ENCODE measurements around the gene DBNL.
A peak's percentile ranks its signal among the peaks of the same experiment; 100 is the strongest.

The DBNL gene

DNA sequence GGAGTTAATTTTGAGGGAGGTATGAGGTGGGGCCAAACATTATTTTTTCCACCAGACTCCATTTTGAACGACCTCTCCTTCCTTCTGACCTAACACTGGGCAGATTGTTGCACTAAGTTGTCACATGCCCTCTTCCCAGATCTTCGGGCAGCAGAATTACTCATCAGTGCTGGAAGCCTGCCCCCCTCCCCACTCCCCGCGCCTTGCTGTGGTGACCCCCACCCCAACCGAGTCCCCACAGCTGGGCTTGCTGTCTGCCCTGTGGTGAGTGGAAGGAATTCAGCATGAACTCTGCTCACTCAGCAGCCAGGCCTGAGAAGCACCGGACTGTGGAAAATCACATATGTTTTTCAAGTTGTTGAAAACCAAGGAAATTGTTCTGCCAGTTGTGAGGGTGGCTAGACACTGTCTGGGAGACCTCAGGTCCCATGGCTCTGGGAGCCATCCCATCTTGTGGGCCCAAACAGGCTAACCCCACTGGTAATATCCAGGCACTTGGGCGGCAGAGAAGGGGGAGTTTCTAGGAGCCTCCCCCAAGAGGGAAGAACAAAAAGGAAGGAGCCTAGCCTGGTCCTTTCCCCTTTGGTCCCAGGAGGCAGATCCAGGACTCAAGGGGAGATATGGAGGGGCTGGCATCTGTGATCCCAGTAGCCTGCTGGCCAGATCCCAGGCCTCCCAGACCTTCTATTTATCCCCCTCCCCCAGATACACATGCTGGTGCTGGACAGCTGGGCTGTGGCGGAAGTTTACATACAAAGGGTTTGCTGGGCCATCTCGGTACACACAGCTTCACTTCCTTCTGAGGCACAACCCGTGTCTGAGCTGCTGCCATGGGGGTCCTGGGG lies 56.2 kb downstream of the DBNL start:
- DNase-seq (ENCODE audit: low spot score): peak; percentile 63

DNA sequence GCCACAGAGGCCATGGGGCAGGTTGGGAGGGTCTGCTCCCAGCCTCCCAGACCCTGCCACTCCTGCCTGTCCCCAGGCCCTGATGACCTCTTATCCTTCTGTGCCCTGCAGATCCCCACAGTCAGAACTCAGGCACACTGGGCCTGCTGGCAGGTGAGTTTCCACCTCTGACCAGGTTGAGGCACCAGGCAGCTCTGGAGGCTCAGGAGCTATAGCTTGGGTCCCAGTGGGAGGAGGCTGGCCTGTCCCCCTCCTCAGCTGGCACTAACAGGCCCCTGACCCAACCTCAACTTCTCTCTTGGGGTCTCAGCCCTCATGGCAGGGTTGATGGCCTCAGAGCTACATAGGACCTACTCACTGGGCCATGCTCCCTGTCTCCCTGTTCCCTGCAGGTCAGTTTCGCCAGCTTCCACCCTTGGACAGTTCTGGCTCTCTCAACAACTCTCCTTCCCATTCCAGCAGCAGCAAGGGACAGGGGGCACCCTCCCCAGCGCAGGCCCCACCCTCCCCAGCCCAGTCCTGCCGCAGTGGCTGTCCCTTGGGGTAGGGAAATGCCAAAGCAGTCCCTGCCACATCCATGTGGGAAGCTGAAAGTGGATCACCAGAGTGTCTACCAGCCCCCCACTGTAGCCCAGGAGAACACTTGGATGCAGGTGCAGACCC lies 56.9 kb downstream of the DBNL start:
- DNase-seq (ENCODE audit: low spot score): no peak

DNA sequence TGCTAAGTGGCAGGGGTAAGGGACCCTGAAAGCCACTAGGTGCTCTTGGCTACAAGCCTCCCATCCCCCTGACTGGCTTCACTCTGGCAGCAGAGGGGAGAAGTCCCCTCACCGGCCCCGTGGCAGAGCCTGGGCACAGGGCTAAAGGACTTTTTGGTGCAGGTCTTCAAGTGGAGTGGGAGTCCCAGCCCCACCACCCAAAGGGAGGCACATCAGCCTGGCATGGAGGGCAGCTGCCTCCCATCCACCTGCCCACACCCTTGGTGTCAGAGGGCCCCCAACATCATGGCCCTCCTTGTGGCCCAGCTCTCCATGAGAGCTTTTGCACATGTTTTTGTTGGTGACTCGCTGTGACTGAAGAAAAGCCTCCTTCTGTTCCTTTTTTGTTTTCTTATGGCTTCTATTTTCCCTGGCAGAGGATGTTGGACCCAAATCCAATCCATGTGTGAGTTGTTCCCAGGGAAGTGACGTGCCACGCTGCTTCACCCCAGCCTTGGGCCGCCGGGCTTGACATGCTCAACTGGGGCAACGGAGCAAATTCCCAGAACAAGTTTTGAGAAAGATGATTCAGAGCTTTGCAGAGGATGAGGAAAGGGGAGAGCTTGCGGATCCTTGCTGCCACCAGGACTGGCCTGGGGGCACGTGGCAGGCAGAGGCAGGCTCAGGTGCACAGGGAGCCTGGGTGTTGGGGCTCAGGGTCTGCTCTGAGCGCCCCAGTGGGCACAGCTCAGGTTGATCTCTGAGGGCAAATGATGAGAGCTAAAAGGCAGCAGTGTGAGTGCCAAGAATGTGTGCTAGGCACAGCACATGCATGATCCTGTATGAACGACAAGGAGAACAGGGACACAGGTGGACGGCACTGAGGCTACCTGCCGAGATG lies 57.7 kb downstream of the DBNL start:
- peak; percentile 87 for DNase-seq (ENCODE audit: low spot score)

DNA sequence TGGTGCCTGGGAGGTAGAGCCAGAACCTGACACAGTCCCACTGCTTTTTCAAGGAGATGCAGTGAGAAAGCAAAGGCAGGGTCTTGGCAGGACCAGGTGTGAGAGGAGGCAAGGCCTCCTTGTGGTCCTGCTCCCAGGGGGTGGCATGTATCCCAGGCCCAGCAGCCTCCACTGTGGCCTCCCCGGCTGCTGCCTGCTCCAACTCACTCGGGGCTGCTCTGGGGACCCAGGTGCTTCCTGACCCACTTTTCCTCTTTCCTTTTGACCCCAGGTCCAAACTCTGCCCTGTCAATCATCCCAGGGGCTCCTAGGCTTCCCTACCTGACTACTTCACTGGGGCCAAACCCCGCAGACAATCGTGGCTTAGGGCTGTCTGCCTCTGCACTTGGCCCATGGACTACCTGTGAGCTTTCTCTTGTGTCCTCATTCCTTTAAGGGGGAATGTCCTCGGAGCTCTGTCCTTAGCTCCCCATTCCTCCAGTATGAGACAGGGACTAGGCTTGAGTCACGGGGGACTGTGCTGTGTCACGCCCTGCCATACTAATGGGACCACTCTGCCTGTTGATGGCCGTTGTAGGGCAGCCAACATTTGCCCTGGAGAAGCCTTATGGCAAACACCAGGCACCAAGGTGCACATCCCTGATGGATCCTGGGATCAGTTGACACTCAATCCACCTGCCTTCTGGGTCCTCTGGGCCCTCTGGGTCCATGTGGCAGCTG lies 58.5 kb downstream of the DBNL start:
- no peak for DNase-seq (ENCODE audit: low spot score)

DNA sequence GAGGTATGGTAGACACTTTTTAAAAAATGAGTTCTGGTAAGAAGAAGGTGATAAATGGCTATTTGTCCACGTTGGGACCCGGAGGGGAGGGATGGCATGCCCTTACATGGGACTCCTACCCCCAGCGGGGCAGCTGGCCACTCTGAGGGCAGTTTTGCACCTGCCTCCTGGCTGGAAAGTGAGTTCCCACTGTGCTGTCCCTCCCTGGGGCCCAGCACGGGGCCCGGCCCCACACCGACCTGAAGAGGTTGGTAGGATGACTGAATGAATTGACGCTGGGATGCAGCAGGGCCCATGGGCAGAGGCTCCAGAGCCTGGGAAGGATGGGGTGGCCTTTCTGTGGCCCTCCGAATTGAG lies 59.0 kb downstream of the DBNL start:
- DNase-seq (ENCODE audit: low spot score): no peak

DNA sequence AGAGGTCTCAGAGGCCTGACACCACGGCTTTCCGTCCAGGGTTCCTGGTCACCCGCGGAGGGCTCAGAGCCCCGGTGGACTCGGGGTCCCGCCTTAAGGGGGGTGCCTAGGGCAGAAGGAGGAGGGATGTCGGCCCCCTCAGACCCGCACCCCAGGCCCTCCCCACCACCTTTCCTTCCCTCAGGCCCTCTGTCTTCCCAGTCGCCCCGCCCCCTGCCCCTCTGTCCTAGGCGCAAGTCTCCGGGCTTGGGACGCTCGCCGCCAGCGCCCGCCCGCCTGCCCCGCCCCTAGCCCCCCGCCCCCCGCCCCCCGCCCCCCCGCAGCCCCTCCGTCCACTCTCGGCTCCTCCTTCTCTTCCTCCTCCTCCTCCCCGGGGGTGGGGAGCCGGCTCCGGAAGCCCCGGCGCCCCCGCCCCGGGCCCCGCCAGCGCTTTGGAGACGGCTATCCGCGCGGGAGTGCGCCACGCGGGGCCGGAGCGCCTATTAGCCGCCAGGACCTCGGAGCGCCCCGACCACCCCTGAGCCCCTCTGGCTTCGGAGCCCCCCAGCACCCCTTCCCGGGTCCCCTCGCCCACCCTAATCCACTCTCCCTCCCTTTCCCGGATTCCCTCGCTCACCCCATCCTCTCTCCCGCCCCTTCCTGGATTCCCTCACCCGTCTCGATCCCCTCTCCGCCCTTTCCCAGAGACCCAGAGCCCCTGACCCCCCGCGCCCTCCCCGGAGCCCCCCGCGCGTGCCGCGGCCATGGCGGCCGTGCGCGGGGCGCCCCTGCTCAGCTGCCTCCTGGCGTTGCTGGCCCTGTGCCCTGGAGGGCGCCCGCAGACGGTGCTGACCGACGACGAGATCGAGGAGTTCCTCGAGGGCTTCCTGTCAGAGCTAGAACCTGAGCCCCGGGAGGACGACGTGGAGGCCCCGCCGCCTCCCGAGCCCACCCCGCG lies 59.7 kb downstream of the DBNL start, which contains the start of gene AEBP1:
Gene AEBP1 (plus strand): TSS at position 423 of the 937 bp plus-strand sequence. CDS start 321 bp downstream, at position 744.
- DNase-seq (ENCODE audit: low spot score): peak; percentile 38

DNA sequence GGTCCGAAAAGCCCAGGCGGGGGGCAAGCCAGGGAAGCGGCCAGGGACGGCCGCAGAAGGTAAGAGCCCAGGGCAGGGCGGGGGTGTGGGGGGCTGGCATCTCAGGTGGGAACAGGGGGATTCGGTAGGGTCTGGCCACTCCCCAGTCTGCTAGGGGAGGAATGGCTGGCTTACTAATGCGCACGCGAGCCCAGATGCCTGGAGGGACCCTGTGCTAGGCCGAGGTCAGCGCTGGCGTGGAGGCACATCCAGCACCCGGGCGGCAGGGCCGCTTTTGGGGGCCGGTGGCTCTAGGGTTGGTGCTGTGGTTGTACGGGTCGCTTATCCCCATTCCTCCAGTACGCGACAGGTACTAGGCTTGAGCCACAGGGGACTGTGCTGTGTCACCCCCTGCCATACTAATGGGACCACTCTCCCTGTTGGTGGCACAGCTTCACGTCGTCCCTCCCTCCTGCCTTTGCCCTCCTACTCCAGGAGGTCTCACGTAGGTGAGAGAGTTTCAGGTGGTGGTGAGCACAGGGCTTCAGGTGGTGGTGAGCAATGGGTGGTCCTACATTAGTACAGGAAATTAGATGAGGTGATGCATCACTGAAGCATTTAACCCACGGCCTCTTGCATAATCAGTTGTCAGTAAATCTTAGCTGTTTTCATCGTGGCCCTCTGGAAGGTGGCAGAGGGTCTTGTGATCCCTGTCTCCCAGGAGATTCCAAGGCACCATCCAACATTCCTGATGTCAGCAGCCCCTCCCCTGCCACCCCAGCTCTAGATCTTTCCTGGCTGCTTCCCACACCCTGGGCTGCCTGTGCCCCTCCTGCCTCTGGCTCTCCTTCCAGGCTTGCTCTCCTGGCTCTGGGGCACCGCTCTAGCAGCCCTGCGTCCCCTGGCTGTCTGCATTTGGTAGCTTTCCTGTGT lies 60.6 kb downstream of the DBNL start:
- peak; percentile 75 for DNase-seq (ENCODE audit: low spot score)

DNA sequence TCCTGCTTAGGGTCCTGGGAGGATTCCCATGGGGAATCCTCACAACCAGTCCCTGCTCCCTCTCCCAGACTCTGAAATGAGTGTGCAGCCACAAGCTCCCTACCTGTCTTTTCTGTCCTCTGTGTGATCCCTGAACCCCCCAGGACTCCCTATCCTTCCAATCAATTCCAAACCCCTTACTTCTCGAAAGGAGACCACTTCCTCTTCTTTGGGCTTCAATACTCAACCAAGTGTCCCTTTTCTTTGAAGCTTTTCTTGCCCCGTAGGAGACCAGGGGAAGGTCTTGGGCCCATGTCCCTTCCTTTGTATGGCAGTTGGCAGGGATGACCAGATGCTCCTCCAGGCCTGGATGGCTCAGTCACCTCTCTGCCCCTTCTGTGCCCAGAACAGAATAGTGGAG lies 61.3 kb downstream of the DBNL start:
- DNase-seq (ENCODE audit: low spot score): no peak

DNA sequence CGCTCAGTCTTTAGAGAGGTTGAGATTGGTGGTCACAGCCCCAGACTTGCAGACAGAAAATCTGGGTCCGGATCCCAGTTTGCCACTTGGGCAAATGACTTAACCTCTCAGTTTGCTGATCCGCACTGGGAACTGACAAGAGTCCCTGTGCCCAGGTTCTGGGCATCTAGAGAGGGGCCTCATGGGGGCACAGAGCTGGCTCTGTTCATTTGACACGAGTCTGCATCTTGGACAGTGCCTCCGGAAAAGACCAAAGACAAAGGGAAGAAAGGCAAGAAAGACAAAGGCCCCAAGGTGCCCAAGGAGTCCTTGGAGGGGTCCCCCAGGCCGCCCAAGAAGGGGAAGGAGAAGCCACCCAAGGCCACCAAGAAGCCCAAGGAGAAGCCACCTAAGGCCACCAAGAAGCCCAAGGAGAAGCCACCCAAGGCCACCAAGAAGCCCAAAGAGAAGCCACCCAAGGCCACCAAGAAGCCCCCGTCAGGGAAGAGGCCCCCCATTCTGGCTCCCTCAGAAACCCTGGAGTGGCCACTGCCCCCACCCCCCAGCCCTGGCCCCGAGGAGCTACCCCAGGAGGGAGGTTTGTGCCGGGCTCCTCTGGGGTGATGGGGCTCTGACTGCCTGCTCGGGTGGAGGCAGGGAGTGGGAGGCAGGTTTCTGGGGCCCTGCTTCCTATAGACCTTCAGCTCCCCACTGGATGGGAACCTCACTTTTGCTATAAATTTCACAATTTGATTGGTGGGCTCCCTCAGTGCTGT lies 62.0 kb downstream of the DBNL start:
- DNase-seq (ENCODE audit: low spot score): no peak

DNA sequence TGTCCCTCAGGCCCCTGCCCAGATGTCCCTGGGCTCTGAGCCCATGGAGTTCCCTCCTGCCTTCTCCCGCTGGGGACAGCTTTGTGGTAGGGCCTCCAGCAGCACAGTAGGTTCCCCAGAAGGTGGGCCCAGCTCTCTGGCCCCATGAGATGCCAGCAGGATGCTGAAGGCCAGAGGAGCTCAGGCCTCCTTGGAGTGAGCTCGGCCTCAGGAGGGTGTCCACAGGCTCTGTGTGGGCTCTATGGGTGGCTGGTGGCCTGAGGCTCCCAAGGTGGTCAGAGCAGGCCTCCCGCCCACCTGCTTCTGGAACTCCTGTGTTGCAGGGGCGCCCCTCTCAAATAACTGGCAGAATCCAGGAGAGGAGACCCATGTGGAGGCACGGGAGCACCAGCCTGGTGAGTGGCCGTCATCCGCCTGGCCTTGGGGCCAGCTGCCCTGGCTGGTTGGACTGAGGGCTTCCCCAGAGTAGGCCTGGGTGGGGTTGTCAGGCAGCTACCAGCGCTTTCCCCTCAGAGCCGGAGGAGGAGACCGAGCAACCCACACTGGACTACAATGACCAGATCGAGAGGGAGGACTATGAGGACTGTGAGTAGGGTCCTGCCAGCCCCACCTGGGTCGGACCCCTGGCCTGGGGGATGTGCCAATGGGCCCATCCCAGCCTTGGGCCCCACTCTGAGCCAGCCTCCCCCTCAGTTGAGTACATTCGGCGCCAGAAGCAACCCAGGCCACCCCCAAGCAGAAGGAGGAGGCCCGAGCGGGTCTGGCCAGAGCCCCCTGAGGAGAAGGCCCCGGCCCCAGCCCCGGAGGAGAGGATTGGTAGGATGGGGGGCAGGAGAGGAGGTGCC lies 62.8 kb downstream of the DBNL start:
- no peak for DNase-seq (ENCODE audit: low spot score)

DNA sequence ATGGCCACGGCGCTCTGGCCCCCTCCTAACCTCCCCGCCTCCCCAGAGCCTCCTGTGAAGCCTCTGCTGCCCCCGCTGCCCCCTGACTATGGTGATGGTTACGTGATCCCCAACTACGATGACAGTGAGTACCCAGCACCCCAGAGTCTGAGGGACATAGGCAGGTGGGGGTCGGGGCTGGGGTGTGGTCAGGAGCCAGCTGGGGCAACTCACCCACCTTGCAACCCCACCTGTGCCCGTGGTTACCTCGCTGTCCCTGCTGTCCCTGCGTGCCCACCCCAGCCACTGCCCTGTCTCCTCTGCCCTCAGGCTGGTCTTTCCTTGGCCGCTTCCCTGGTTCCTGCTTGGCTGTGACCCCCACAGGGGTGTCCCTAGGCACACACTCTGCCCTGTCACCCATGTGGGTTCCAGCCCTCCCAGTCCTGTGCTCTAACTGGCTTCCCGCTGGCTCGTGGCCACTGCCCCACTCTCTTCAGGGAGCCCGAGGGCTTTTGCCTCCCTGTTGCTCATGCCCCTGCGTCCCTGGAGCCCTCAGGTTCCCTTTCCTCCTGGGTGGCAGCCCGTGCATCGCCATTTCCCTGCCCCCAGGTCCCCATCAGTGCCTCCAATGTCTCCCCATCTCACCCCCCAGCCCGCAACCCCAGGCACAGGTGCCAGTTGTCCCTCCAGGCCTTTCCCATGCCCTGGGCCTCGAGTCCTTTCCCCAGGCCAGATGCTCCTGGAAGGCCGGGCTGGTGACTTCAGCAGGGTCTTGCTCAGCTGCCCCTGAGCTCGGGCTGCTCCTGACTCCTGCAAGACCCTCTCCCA lies 63.7 kb downstream of the DBNL start:
- DNase-seq (ENCODE audit: low spot score): no peak

DNA sequence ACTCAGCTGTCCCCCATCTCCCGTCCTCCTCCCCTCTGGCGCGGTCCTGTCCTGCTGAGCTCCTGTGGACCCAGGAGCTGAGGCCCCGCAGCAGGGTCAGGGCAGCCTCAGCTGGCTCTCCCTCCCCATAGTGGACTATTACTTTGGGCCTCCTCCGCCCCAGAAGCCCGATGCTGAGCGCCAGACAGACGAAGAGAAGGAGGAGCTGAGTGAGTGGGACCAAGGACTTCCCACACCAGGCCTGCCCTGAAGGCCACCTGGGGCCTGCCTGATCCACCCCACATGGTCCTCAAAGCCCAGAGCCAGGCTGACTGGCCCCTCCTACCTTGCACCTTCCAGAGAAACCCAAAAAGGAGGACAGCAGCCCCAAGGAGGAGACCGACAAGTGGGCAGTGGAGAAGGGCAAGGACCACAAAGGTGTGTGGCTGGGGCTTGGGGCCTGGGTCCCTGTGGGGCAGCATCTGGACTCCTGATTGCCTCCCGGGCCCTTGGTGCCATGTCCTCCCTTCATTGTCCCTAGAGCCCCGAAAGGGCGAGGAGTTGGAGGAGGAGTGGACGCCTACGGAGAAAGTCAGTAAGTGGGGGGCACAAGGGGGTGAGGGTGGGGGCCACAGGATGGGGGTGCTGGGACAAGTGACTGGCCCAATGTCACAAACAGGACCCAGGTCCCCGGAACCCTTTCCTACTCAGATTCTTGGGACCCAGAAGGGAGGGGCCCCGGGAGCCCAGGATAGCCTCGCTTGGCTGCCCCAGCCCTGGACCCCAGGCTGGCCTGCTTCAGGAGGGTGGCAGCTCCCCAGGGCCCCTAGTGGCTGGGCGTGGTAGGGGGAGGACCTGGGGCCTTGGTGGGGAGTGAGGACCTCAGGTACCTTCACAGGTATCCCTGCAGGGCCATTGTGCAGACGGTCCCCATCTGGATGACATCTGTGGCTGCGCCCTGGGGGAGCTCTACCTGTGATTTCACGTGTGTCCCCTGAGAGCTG lies 64.6 kb downstream of the DBNL start:
- no peak for DNase-seq (ENCODE audit: low spot score)

DNA sequence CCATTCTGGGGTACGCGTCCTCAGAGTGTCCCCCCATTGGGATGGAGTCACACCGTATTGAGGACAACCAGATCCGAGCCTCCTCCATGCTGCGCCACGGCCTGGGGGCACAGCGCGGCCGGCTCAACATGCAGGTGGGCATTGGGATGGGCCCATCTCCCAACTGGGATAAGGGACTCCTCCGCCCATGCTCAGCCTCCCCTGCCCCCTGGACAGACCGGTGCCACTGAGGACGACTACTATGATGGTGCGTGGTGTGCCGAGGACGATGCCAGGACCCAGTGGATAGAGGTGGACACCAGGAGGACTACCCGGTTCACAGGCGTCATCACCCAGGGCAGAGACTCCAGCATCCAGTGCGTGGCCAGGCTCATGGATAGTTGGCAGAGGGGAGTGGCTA lies 65.5 kb downstream of the DBNL start:
- DNase-seq (ENCODE audit: low spot score): no peak

DNA sequence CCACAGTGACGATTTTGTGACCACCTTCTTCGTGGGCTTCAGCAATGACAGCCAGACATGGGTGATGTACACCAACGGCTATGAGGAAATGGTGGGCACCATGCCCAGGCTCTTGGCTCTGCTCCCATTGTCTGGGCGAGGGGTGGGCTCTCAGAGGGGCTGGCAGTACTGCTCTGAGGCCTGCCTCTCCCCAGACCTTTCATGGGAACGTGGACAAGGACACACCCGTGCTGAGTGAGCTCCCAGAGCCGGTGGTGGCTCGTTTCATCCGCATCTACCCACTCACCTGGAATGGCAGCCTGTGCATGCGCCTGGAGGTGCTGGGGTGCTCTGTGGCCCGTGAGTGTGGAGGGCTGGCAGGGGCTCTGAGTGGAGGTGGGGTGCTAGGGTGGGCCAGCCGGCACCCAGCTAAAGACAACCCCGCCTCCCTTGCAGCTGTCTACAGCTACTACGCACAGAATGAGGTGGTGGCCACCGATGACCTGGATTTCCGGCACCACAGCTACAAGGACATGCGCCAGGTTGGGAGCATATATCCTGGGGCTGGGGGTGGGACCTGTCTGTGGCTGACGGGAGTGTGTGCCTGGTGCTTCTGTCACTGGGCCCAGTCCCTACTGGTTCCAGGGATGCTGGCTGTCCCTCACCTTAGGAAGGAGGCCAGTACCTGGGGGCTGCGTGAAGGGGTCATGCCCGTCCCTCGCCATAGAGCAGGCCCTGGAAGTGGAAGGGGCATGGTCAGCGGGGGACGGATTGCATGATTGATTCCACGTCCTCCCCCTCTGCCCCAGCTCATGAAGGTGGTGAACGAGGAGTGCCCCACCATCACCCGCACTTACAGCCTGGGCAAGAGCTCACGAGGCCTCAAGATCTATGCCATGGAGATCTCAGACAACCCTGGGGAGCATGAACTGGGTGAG lies 66.5 kb downstream of the DBNL start:
- DNase-seq (ENCODE audit: low spot score): no peak

All from AG08395 (cell line).